MV-4-11 (cell line): Measurements from ENCODE around the gene MYO5C.

Source experiments
- DNase-seq: peaks from one replicate; lab custom pipeline; 2025; lab: John Stamatoyannopoulos, UW

Gene MYO5C

GRCh38 chr15:52277575-52277974 is 18.0 kb downstream of the MYO5C start:
- DNase-seq = no peak

GRCh38 chr15:52276256-52276770 is 19.3 kb downstream of the MYO5C start:
- DNase-seq = no peak

GRCh38 chr15:52263563-52264282 is 31.9 kb downstream of the MYO5C start:
- DNase-seq = no peak

GRCh38 chr15:52262364-52262763 is 33.2 kb downstream of the MYO5C start:
- DNase-seq = no peak

GRCh38 chr15:52261498-52262242 is 33.9 kb downstream of the MYO5C start:
- peak; percentile 71 for DNase-seq

- DNase-seq = no peak
Observed at GRCh38 chr15:52261026-52261425, 34.6 kb downstream of the MYO5C start.

- no peak for DNase-seq
Observed at GRCh38 chr15:52259503-52259902, 36.1 kb downstream of the MYO5C start.

GRCh38 chr15:52258461-52258860 is 37.1 kb downstream of the MYO5C start:
- DNase-seq = no peak

GRCh38 chr15:52257734-52258062 is 37.9 kb downstream of the MYO5C start:
- no peak for DNase-seq

GRCh38 chr15:52256930-52257733 is 38.5 kb downstream of the MYO5C start:
- DNase-seq = no peak

GRCh38 chr15:52256366-52256765 is 39.2 kb downstream of the MYO5C start:
- DNase-seq = peak; percentile 74

- DNase-seq = no peak
Observed at GRCh38 chr15:52255935-52256334, 39.7 kb downstream of the MYO5C start.

- DNase-seq = no peak
Observed at GRCh38 chr15:52255008-52255407, 40.6 kb downstream of the MYO5C start.

- DNase-seq = peak; percentile 60
Observed at GRCh38 chr15:52254391-52254790, 41.2 kb downstream of the MYO5C start.

- peak; percentile 80 for DNase-seq
Observed at GRCh38 chr15:52252781-52253180, 42.8 kb downstream of the MYO5C start.

- DNase-seq = no peak
Observed at GRCh38 chr15:52251144-52251860, 44.3 kb downstream of the MYO5C start.

- DNase-seq = peak; percentile 56
Observed at GRCh38 chr15:52247461-52247860, 48.1 kb downstream of the MYO5C start.

GRCh38 chr15:52246686-52247431 is 48.7 kb downstream of the MYO5C start:
- peak; percentile 95 for DNase-seq

GRCh38 chr15:52243697-52244555 is 51.7 kb downstream of the MYO5C start:
- peak; percentile 45 for DNase-seq

GRCh38 chr15:52243286-52243685 is 52.3 kb downstream of the MYO5C start:
- no peak for DNase-seq
